PC-9 (cell line): ENCODE measurements around the gene TM4SF5. TPM values are rescaled to one million over a fixed set of nuclear protein-coding genes. Genes with fewer than 3 reads are reported as not detected.
"Not testable (repeated sequence)": the region's sequence is repeated elsewhere in the genome, so short reads cannot be mapped to it uniquely, and the experiment has no call there.

Source experiments
- BruUV-seq: library from RNA; stranded (reverse); fragments of 400-500 nt; replicated peaks from 2 replicates; lab custom pipeline; 2021; lab: Mats Ljungman, UMichigan
- CTCF ChIA-PET: fragments of 300-600 bp; sonication (Branson Sonifier 250); formaldehyde crosslinking; loops from one replicate; lab custom pipeline; 2022; ENCODE audit warnings: antibody characterized with exemption; lab: Charles Lee
- POLR2A ChIA-PET: fragments of 300-600 bp; sonication (Branson Sonifier 250); formaldehyde crosslinking; loops from one replicate; lab custom pipeline; 2022; ENCODE audit warnings: antibody characterized with exemption; ENCODE audit not compliant: unreplicated experiment; lab: Charles Lee
- DNase-seq, 2 experiments: peaks; one replicate each; pipeline versions ENCODE4 v3.0.0 to v3.0.0-alpha.2; 2015 to 2022; ENCODE audit warnings: mixed read lengths in 1 of 2
- H2AFZ ChIP-seq: fragments of 200-600 bp; sonication (generic); 2 replicates; pipeline ENCODE4 v1.8.1; 2017; ENCODE audit warnings: antibody characterized with exemption
- H3F3A ChIP-seq: fragments of 200-600 bp; sonication (generic); 2 replicates; pipeline ENCODE4 v1.8.1; 2017; ENCODE audit warnings: antibody characterized with exemption, mild to moderate bottlenecking, low read depth; ENCODE audit not compliant: insufficient read depth
- H3K27ac ChIP-seq: fragments of 200-600 bp; sonication (generic); 2 replicates; pipeline ENCODE4 v1.6.1; 2016; ENCODE audit warnings: mixed run types
- H3K27me3 ChIP-seq: fragments of 200-600 bp; sonication (generic); 2 replicates; pipeline ENCODE4 v1.6.1; 2016; ENCODE audit warnings: low read depth, mixed run types; ENCODE audit not compliant: insufficient read depth
- H3K36me3 ChIP-seq: fragments of 200-600 bp; sonication (generic); 2 replicates; pipeline ENCODE4 v1.6.1; 2016; ENCODE audit warnings: low read depth, mixed run types
- H3K4me1 ChIP-seq: fragments of 200-600 bp; sonication (generic); replicated peaks from 2 replicates; pipeline ENCODE4 v1.6.1; 2016; ENCODE audit warnings: mixed run types; ENCODE audit not compliant: insufficient read depth
- H3K4me2 ChIP-seq: fragments of 200-600 bp; sonication (generic); 2 replicates; pipeline ENCODE4 v1.6.1; 2017; ENCODE audit warnings: mixed run types
- H3K4me3 ChIP-seq: fragments of 200-600 bp; sonication (generic); 2 replicates; pipeline ENCODE4 v1.6.1; 2016; ENCODE audit warnings: mixed run types
- H3K79me2 ChIP-seq: fragments of 200-600 bp; sonication (generic); 2 replicates; pipeline ENCODE4 v1.6.1; 2017; ENCODE audit warnings: low read depth, mixed run types
- H3K9me2 ChIP-seq: fragments of 200-600 bp; sonication (generic); 2 replicates; pipeline ENCODE4 v1.8.1; 2017; ENCODE audit warnings: mild to moderate bottlenecking; ENCODE audit not compliant: insufficient read depth
- H3K9me3 ChIP-seq: fragments of 200-600 bp; sonication (generic); 2 replicates; pipeline ENCODE4 v1.8.1; 2016; ENCODE audit warnings: low read depth; ENCODE audit not compliant: insufficient read depth
- H4K20me1 ChIP-seq: fragments of 200-600 bp; sonication (generic); 2 replicates; pipeline ENCODE4 v1.8.1; 2017; ENCODE audit not compliant: insufficient read depth
- CTCF ChIP-seq: fragments of 200-600 bp; sonication (generic); conservative IDR thresholded peaks from 2 replicates; pipeline ENCODE4 v1.6.1; 2017; ENCODE audit warnings: mixed run types, antibody characterized with exemption, mild to moderate bottlenecking, moderate library complexity
- EZH2 ChIP-seq: fragments of 200-600 bp; sonication (generic); IDR thresholded peaks from 2 replicates; pipeline ENCODE4 v1.8.0; 2017; ENCODE audit warnings: antibody characterized with exemption, low read depth
- intact Hi-C: fragments of 100-400 bp; cut with micrococcal nuclease; formaldehyde crosslinking; loops from one replicate; pipeline ENCODE4 v1.10.0; 2022; ENCODE audit not compliant: unreplicated experiment
- total RNA-seq: library from RNA; stranded (reverse); gene quantifications from 2 replicates; pipeline ENCODE4 v1.2.3, GENCODE V29; 2021

TM4SF5 gene
- total RNA-seq, 1 experiment from 2014 or later, result not detected

GRCh38 chr17:4822835-4823234, 51.1 kb downstream of the TM4SF5 start:
- no peaks in the 10 kb centered on the region for H3K27me3 ChIP-seq
- no peaks in the 10 kb centered on the region for H3K9me3 ChIP-seq
- no peak overlapping the region for H2AFZ ChIP-seq
- no peak for DNase-seq
- H3K4me2 ChIP-seq, result no peak overlapping the region
- H3K4me3 ChIP-seq, result no peak overlapping the region
- H3K27ac ChIP-seq, result no peak overlapping the region
- peaks cover 10% of the 10 kb centered on the region; the same call in 1 of the 2 replicates for H3F3A ChIP-seq
- intact Hi-C loops, result no loop called here
- TF ChIP-seq CTCF (no peak), EZH2 (no peak)
- no peaks in the 10 kb centered on the region for H3K79me2 ChIP-seq
- no peaks in the 10 kb centered on the region for H3K4me1 ChIP-seq
- H4K20me1 ChIP-seq, result no peaks in the 10 kb centered on the region
- ChIA-PET POLR2A (interaction anchor here (0.6 kb wide), 1 partner anchor 54 kb away, joined by 13 read pairs; no protein-coding TSS in a partner anchor), CTCF (no interaction called here)
- no TSS peak for BruUV-seq
- no peaks in the 10 kb centered on the region for H3K9me2 ChIP-seq
- no peaks in the 10 kb centered on the region; the same call in 1 of the 2 replicates for H3K36me3 ChIP-seq

- Histone ChIP-seq H3K4me3 (no peak overlapping the region), H3K9me3 (no peaks in the 10 kb centered on the region), H2AFZ (no peak overlapping the region), H3K4me2 (no peak overlapping the region), H4K20me1 (no peaks in the 10 kb centered on the region), H3K36me3 (no peaks in the 10 kb centered on the region; the same call in 1 of the 2 replicates), H3F3A (peaks cover 12% of the 10 kb centered on the region; the same call in 1 of the 2 replicates), H3K9me2 (no peaks in the 10 kb centered on the region), H3K27ac (no peak overlapping the region), H3K4me1 (no peaks in the 10 kb centered on the region), H3K27me3 (no peaks in the 10 kb centered on the region), H3K79me2 (no peaks in the 10 kb centered on the region)
- no TSS peak for BruUV-seq
- no peak for DNase-seq
- intact Hi-C loops, result no loop called here
- TF ChIP-seq CTCF (no peak), EZH2 (no peak)
- ChIA-PET CTCF (interaction anchor here (0.6 kb wide), 1 partner anchor 40 kb away, joined by 4 read pairs; no protein-coding TSS in a partner anchor), POLR2A (no interaction called here)
These were observed 51.8 kb downstream of the TM4SF5 start for GRCh38 chr17:4823373-4824089.

- no peaks in the 10 kb centered on the region for H3K9me2 ChIP-seq
- no peak overlapping the region for H3K4me3 ChIP-seq
- no TSS peak for BruUV-seq
- H3K27ac ChIP-seq, result no peak overlapping the region
- ChIA-PET CTCF (no interaction called here), POLR2A (no interaction called here)
- no peaks in the 10 kb centered on the region for H3K4me1 ChIP-seq
- H2AFZ ChIP-seq, result no peak overlapping the region
- H3K9me3 ChIP-seq, result no peaks in the 10 kb centered on the region
- H3K4me2 ChIP-seq, result no peak overlapping the region
- H3K27me3 ChIP-seq, result no peaks in the 10 kb centered on the region
- TF ChIP-seq CTCF, result no peak
- no peak for TF ChIP-seq EZH2
- intact Hi-C loops, result no loop called here
- DNase-seq, result no peak
- peaks cover 14% of the 10 kb centered on the region; the same call in 1 of the 2 replicates for H3F3A ChIP-seq
- H3K36me3 ChIP-seq, result no peaks in the 10 kb centered on the region
- no peaks in the 10 kb centered on the region for H3K79me2 ChIP-seq
- no peaks in the 10 kb centered on the region for H4K20me1 ChIP-seq
These were observed 55.7 kb downstream of the TM4SF5 start for GRCh38 chr17:4827399-4827798.

- H3K9me3 ChIP-seq, DNase-seq, H3F3A ChIP-seq, H3K27me3 ChIP-seq, CTCF ChIA-PET, BruUV-seq, H3K36me3 ChIP-seq, H3K9me2 ChIP-seq: not testable (repeated sequence)
- POLR2A ChIA-PET, result interaction anchor here (0.6 to 1.0 kb wide), 2 partner anchors 37 to 150 kb away, joined by 4 to 6 read pairs; partner anchors contain the start of gene PSMB6
- intact Hi-C loops, result loop anchor here (10.0 kb wide), 1 partner anchor 112 kb away; the partner anchor contains the start of genes PFN1, RNF167 and SLC25A11
- H3K4me3 ChIP-seq, result peak overlapping the region; percentile 66; the same call in 1 of the 2 replicates
- H3K27ac ChIP-seq, result peak overlapping the region; percentile 91
- peaks cover 18% of the 10 kb centered on the region for H3K4me1 ChIP-seq
- peaks cover 21% of the 10 kb centered on the region; the same call in 1 of the 2 replicates for H4K20me1 ChIP-seq
- H2AFZ ChIP-seq, result peak overlapping the region; percentile 100
- H3K4me2 ChIP-seq, result peak overlapping the region; percentile 85
- peaks cover 44% of the 10 kb centered on the region for H3K79me2 ChIP-seq
These were observed 61.1 kb downstream of the TM4SF5 start for GRCh38 chr17:4832829-4833177.
